Subcutaneous abdominal adipose tissue (tissue), 5 donors: ENCODE measurements around the gene HDX.
"Not testable (repeated sequence)": the region's sequence is repeated elsewhere in the genome, so short reads cannot be mapped to it uniquely, and the experiment has no call there.

Experiments used
- H3K27ac ChIP-seq: one replicate; pipeline ENCODE4 v1.7.0; 2013; ENCODE audit warnings: low read depth, mild to moderate bottlenecking, inconsistent platforms, low read length, moderate library complexity
- H3K27me3 ChIP-seq, 5 donors: one replicate each; pipeline ENCODE4 v1.7.0; 2013; ENCODE audit warnings: low read length in 5 of 5, inconsistent platforms in 1 of 5; ENCODE audit not compliant: control insufficient read depth in 5 of 5, insufficient read depth in 4 of 5
- H3K36me3 ChIP-seq, 5 donors: one replicate each; pipeline ENCODE4 v1.7.0; 2013; ENCODE audit warnings: low read length in 5 of 5; ENCODE audit not compliant: control insufficient read depth in 5 of 5, insufficient read depth in 5 of 5
- H3K4me1 ChIP-seq, 5 donors: one replicate each; pipeline ENCODE4 v1.7.0; 2013; ENCODE audit warnings: low read length in 5 of 5, mild to moderate bottlenecking in 3 of 5, moderate library complexity in 1 of 5; ENCODE audit not compliant: control insufficient read depth in 5 of 5, insufficient read depth in 5 of 5
- H3K4me3 ChIP-seq, 5 donors: one replicate each; pipeline ENCODE4 v1.7.0; 2013; ENCODE audit warnings: low read length in 5 of 5, low read depth in 1 of 5
- H3K9ac ChIP-seq, 5 donors: one replicate each; pipeline ENCODE4 v1.7.0; 2013; ENCODE audit warnings: low read length in 5 of 5, mild to moderate bottlenecking in 4 of 5, moderate library complexity in 3 of 5
- H3K9me3 ChIP-seq, 5 donors: one replicate each; pipeline ENCODE4 v1.7.0; 2013; ENCODE audit warnings: low read length in 5 of 5; ENCODE audit not compliant: control insufficient read depth in 5 of 5
- donor health status: healthy.
- donor health status: healthy.
- donor health status: healthy.
- donor health status: healthy.
- donor health status: healthy.

The HDX gene, protein sequence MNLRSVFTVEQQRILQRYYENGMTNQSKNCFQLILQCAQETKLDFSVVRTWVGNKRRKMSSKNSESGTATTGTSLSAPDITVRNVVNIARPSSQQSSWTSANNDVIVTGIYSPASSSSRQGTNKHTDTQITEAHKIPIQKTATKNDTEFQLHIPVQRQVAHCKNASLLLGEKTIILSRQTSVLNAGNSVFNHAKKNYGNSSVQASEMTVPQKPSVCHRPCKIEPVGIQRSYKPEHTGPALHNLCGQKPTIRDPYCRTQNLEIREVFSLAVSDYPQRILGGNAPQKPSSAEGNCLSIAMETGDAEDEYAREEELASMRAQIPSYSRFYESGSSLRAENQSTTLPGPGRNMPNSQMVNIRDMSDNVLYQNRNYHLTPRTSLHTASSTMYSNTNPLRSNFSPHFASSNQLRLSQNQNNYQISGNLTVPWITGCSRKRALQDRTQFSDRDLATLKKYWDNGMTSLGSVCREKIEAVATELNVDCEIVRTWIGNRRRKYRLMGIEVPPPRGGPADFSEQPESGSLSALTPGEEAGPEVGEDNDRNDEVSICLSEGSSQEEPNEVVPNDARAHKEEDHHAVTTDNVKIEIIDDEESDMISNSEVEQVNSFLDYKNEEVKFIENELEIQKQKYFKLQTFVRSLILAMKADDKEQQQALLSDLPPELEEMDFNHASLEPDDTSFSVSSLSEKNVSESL

DNA sequence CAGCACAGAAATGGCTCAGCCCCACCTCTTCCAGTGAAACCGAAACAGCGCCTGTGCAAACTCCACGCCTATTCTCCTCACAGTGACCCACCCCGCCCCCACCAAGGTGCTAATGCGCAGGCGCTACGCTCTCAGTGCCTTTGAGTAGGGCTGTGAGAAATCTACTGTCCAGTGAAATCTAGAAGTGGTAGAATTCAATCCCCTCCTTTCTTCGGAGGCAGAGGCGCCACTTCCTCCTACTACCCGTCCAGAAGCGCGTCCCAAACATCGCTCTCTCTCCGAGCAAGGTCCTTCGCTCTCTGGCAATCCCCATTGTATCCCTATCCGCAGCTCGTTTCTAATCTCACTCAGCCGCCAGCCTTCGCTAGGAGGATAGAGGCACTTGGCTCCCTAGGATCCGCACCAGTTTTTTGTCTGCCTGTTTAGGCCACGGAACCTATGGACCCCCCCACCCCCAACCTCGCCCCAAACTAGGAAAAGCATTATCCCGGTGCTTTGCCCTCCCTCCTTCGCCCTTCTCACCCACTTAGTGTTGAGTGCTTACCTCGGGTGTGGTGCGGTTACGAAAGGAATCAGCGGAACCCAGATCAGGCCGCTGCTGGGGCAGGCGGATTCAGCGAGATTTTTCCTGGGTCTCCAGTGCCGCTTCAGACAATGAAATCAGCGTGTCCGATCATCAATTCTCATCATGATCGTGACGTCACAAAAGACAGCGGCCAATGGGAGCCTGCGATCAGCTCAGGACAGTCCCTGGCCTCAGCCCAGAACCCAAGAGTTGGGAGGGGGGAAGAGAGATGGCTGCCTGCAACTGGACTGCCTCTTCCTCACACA, at the start of gene HDX:
Gene HDX, minus strand, starts transcription at position 656 of the 831 bp plus-strand sequence. CDS start 27,056 bp downstream, outside the sequence.
- Histone ChIP-seq H3K27ac (peak within 1 kb of the TSS; percentile 91), H3K9me3 (no peaks in the 10 kb centered on the region), H3K27me3 (no peaks in the 10 kb centered on the region), H3K9ac (peak within 1 kb of the TSS; percentile 29 to 92 (median 77)), H3K36me3 (no peaks in the 10 kb centered on the region), H3K4me3 (peak within 1 kb of the TSS; percentile 69 to 94 (median 76)), H3K4me1 (peaks cover 0 to 3% (median 0%) of the 10 kb centered on the region in 5 donors)

DNA sequence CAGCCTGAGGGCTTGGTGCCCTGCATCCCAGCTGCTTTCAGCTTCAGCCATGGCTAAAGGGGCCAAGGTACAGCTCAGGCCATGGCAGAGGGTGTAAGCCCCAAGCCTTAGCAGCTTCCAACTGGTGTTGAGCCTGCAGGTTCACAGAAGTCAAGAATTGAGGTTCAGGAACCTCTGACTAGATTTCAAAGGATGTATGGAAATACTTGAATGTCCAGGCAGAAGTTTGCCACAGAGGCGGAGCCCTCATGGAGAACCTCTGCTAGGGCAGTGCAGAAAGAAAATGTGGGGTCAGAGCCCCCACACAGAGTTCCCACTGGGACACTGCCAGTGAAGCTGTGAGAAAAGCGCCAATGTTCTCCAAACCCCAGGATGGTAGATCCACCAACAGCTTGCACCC, 39.1 kb upstream of the HDX start:
- not testable (repeated sequence) for H3K27me3 ChIP-seq, H3K9ac ChIP-seq, H3K36me3 ChIP-seq, H3K4me3 ChIP-seq, H3K4me1 ChIP-seq, H3K27ac ChIP-seq
- peaks cover 0 to 17% (median 12%) of the 10 kb centered on the region in 5 donors for H3K9me3 ChIP-seq

- H3K27me3 ChIP-seq, H3K4me3 ChIP-seq, H3K36me3 ChIP-seq, H3K4me1 ChIP-seq, H3K27ac ChIP-seq, H3K9ac ChIP-seq: not testable (repeated sequence)
- peaks cover 0 to 17% (median 14%) of the 10 kb centered on the region in 5 donors for H3K9me3 ChIP-seq
Measured at GRCh38 chrX:84537627-84538026, 35.4 kb upstream of the HDX start.

- Histone ChIP-seq H3K9me3 (peaks cover 0 to 6% (median 0%) of the 10 kb centered on the region in 5 donors), H3K27me3 (no peaks in the 10 kb centered on the region), H3K4me1 (no peaks in the 10 kb centered on the region), H3K4me3 (no peak overlapping the region), H3K9ac (no peak overlapping the region), H3K36me3 (no peaks in the 10 kb centered on the region), H3K27ac (no peak overlapping the region)
Measured at GRCh38 chrX:84488426-84488825, 13.8 kb downstream of the HDX start.

DNA sequence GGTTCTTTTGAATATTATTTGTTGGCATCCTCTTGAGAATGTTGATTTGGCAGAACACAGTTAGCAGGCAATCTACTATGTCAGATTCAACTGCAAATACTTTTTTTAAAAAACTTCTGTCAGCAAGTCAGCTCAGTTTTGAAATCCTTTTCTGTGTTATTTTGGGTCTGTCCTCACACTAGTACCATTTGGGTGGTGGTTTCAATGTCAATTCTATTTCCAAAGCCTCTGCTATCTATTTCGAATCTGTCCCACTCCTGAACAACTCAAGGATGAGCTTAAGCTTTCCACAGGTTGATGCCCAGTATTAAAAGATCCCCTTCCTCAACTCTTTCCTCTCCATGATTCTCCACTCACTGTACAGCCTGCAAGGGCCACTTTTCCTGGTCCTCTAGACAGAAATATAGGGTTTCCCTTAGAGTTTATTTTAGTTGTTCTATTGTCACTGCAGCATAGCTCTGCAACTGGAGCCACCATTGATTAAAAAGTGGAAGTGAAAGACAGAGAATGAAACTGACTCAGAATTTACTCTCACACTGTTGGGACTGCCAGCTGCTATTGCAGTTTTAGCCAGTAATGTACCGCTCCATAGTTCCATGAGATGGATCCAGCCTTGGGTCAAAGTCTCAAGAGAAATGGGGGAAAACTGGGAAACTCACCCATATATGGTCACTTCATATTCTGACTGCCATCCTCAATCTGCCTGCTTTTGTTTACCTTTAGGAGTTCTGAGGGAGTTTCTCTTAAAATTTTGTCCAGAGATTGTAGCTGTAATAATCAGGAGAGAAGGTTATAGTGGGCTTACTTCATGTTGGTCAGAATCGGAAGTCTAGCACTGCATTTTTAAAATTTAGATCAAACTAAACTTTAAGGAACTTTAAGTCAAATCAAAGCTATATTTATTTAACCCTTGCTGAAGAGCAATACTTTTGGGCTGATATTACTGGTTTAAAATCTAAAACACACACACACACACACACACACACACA, 14.6 kb downstream of the HDX start:
- no peak overlapping the region for H3K9ac ChIP-seq
- no peak overlapping the region for H3K4me3 ChIP-seq
- H3K9me3 ChIP-seq, result peaks cover 0 to 7% (median 5%) of the 10 kb centered on the region in 5 donors
- no peaks in the 10 kb centered on the region for H3K27me3 ChIP-seq
- H3K36me3 ChIP-seq, result no peaks in the 10 kb centered on the region
- no peaks in the 10 kb centered on the region for H3K4me1 ChIP-seq
- H3K27ac ChIP-seq, result no peak overlapping the region

GRCh38 chrX:84479086-84479485, 23.2 kb downstream of the HDX start:
- Histone ChIP-seq H3K4me1 (no peaks in the 10 kb centered on the region), H3K9me3 (peaks cover 0 to 11% (median 0%) of the 10 kb centered on the region in 5 donors), H3K9ac (no peak overlapping the region), H3K36me3 (no peaks in the 10 kb centered on the region), H3K4me3 (no peak overlapping the region), H3K27me3 (no peaks in the 10 kb centered on the region), H3K27ac (no peak overlapping the region)

DNA sequence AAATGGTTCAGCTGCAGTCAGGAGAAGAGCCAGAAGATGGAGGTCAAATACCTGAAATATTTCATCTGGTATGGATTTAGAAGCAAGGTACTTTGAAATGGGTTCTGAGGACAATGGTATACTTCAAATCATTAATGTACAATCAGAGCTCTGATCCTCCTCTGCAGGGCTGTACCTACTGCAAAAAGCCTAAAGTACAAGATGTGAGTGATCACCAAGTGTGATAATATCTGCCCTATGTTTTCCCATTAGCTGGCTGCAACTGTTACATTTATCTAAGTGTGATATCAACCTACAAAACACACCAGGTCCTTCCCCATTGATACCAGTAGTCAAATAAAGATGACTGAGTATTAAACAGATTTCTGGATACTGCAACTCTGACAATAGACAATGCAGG, 25.1 kb downstream of the HDX start:
- no peaks in the 10 kb centered on the region for H3K27me3 ChIP-seq
- H3K36me3 ChIP-seq, result no peaks in the 10 kb centered on the region
- no peak overlapping the region for H3K9ac ChIP-seq
- no peak overlapping the region for H3K27ac ChIP-seq
- H3K9me3 ChIP-seq, result peaks cover 0 to 3% (median 0%) of the 10 kb centered on the region in 5 donors
- no peak overlapping the region for H3K4me3 ChIP-seq
- H3K4me1 ChIP-seq, result no peaks in the 10 kb centered on the region

GRCh38 chrX:84475596-84475995, 26.7 kb downstream of the HDX start:
- Histone ChIP-seq H3K27me3 (no peaks in the 10 kb centered on the region), H3K27ac (no peak overlapping the region), H3K9ac (no peak overlapping the region), H3K4me3 (no peak overlapping the region), H3K4me1 (no peaks in the 10 kb centered on the region), H3K36me3 (no peaks in the 10 kb centered on the region), H3K9me3 (no peaks in the 10 kb centered on the region)

- no peaks in the 10 kb centered on the region for H3K36me3 ChIP-seq
- no peak overlapping the region for H3K4me3 ChIP-seq
- H3K27me3 ChIP-seq, result no peaks in the 10 kb centered on the region
- H3K9ac ChIP-seq, result no peak overlapping the region
- H3K27ac ChIP-seq, result no peak overlapping the region
- no peaks in the 10 kb centered on the region for H3K9me3 ChIP-seq
- H3K4me1 ChIP-seq, result no peaks in the 10 kb centered on the region
Measured at GRCh38 chrX:84475101-84475500, 27.2 kb downstream of the HDX start.
